Measurements from ENCODE around the gene NEK6.

Gene NEK6

GRCh38 chr9:124334568-124335319, 77.0 kb downstream of the NEK6 start:
- Histone ChIP-seq H3K27me3 (no peaks in the 10 kb centered on the region), H3K27ac (no peak overlapping the region), H3K4me1 (ENCODE audit: control insufficient read depth in 1 of 2, insufficient read depth in 1 of 2, low read depth in 1 of 2, low read length in 1 of 2) (no peaks in the 10 kb centered on the region), H3K36me3 (peaks cover 93% of the 10 kb centered on the region), H3K4me3 (ENCODE audit: low read depth in 1 of 2, low read length in 1 of 2) (no peak overlapping the region), H3K9me3 (no peaks in the 10 kb centered on the region)
- no peak for TF ChIP-seq CTCF (IDR thresholded peaks at IDR 0.05)

- Histone ChIP-seq H3K4me1 (ENCODE audit: control insufficient read depth in 1 of 2, insufficient read depth in 1 of 2, low read depth in 1 of 2, low read length in 1 of 2) (no peaks in the 10 kb centered on the region), H3K27ac (no peak overlapping the region), H3K9me3 (no peaks in the 10 kb centered on the region), H3K36me3 (peaks cover 93% of the 10 kb centered on the region), H3K27me3 (no peaks in the 10 kb centered on the region), H3K4me3 (ENCODE audit: low read depth in 1 of 2, low read length in 1 of 2) (no peak overlapping the region)
- no peak for TF ChIP-seq CTCF (IDR thresholded peaks at IDR 0.05)
These were observed 77.6 kb downstream of the NEK6 start for GRCh38 chr9:124335320-124335707.

- Histone ChIP-seq H3K4me1 (ENCODE audit: control insufficient read depth in 1 of 2, insufficient read depth in 1 of 2, low read depth in 1 of 2, low read length in 1 of 2) (peaks cover 0 to 8% of the 10 kb centered on the region in 2 experiments), H3K4me3 (ENCODE audit: low read depth in 1 of 2, low read length in 1 of 2) (no peak overlapping the region), H3K9me3 (no peaks in the 10 kb centered on the region), H3K36me3 (peaks cover 93% of the 10 kb centered on the region), H3K27me3 (no peaks in the 10 kb centered on the region), H3K27ac (no peak overlapping the region)
- no peak for TF ChIP-seq CTCF (IDR thresholded peaks at IDR 0.05)
These were observed 79.8 kb downstream of the NEK6 start for GRCh38 chr9:124337562-124337961.

- H3K4me3 ChIP-seq (ENCODE audit: low read depth in 1 of 2, low read length in 1 of 2), result no peak overlapping the region
- no peak for TF ChIP-seq CTCF (IDR thresholded peaks at IDR 0.05)
- H3K4me1 ChIP-seq (ENCODE audit: control insufficient read depth in 1 of 2, insufficient read depth in 1 of 2, low read depth in 1 of 2, low read length in 1 of 2), result peaks cover 0 to 8% of the 10 kb centered on the region in 2 experiments
- no peak overlapping the region for H3K27ac ChIP-seq
- peaks cover 95% of the 10 kb centered on the region for H3K36me3 ChIP-seq
- no peaks in the 10 kb centered on the region for H3K27me3 ChIP-seq
- no peaks in the 10 kb centered on the region for H3K9me3 ChIP-seq
These were observed 81.9 kb downstream of the NEK6 start for GRCh38 chr9:124339603-124340146.

GRCh38 chr9:124340219-124341069, 82.7 kb downstream of the NEK6 start:
- H3K4me1 ChIP-seq (ENCODE audit: control insufficient read depth in 1 of 2, insufficient read depth in 1 of 2, low read depth in 1 of 2, low read length in 1 of 2), result peaks cover 0 to 8% of the 10 kb centered on the region in 2 experiments
- H3K36me3 ChIP-seq, result peaks cover 95% of the 10 kb centered on the region
- H3K27ac ChIP-seq, result no peak overlapping the region
- H3K4me3 ChIP-seq (ENCODE audit: low read depth in 1 of 2, low read length in 1 of 2), result no peak overlapping the region
- H3K9me3 ChIP-seq, result no peaks in the 10 kb centered on the region
- TF ChIP-seq CTCF (IDR thresholded peaks at IDR 0.05), result no peak
- H3K27me3 ChIP-seq, result no peaks in the 10 kb centered on the region

Data from neutrophil (primary cell).